CD4-positive, alpha-beta T cell (primary cell): ENCODE results near the gene TYW5. TPM values are rescaled to one million over a fixed set of nuclear protein-coding genes. Genes with fewer than 3 reads are reported as not detected.

Source experiments
- ATAC-seq: fragments of 200-7000 bp; cut with Tn5 transposase; one replicate; pipeline ENCODE4 v1.10.0; 2022; ENCODE audit warnings: mild to moderate bottlenecking; ENCODE audit not compliant: poor library complexity
- CTCF ChIA-PET: fragments of 350-600 bp; sonication (Branson Sonifier 250); formaldehyde crosslinking; loops from one replicate; lab custom pipeline; 2021; ENCODE audit warnings: antibody characterized with exemption, inconsistent platforms; lab: Charles Lee
- POLR2A ChIA-PET: fragments of 350-600 bp; sonication (Branson Sonifier 250); formaldehyde crosslinking; loops from one replicate; lab custom pipeline; 2021; ENCODE audit warnings: antibody characterized with exemption, inconsistent platforms; lab: Charles Lee
- DNase-seq, 14 experiments: peaks; one replicate each; pipeline ENCODE4 v3.0.0-alpha.2; 2013 to 2020; ENCODE audit warnings: mixed read lengths in 2 of 14
- H3K27ac ChIP-seq, 2 donors: one replicate each; pipeline versions ENCODE4 v1.5.1 to v1.7.0; 2013; ENCODE audit warnings: low read length in 2 of 2, low read depth in 1 of 2, mild to moderate bottlenecking in 1 of 2
- H3K27me3 ChIP-seq, 2 experiments: 1 replicate in 1 of 2; 2 replicates in 1 of 2; pipeline versions ENCODE4 v1.6.1 to v1.7.0; 2013; ENCODE audit warnings: low read length in 2 of 2, control low read depth in 1 of 2, mild to moderate bottlenecking in 1 of 2, moderate library complexity in 1 of 2; ENCODE audit not compliant: insufficient read depth in 2 of 2, control insufficient read depth in 1 of 2
- H3K36me3 ChIP-seq: one replicate; pipeline ENCODE4 v1.6.1; 2013; ENCODE audit warnings: low read length, control low read depth; ENCODE audit not compliant: insufficient read depth
- H3K4me1 ChIP-seq: one replicate; pipeline ENCODE4 v1.6.1; 2013; ENCODE audit warnings: low read length, control low read depth; ENCODE audit not compliant: insufficient read depth
- H3K4me3 ChIP-seq: one replicate; pipeline ENCODE4 v1.5.1; 2013; ENCODE audit warnings: mild to moderate bottlenecking, low read length, moderate library complexity
- H3K9me3 ChIP-seq, 2 experiments: 1 replicate in 1 of 2; 2 replicates in 1 of 2; pipeline versions ENCODE4 v1.6.1 to v1.7.0; 2013; ENCODE audit warnings: low read length in 2 of 2, mild to moderate bottlenecking in 2 of 2, control low read depth in 1 of 2, moderate library complexity in 1 of 2; ENCODE audit not compliant: control insufficient read depth in 1 of 2, insufficient read depth in 1 of 2
- H3K27ac Mint-ChIP-seq: one replicate; pipeline ENCODE4 v1.8.0; 2020; ENCODE audit warnings: mixed read lengths
- H3K27me3 Mint-ChIP-seq: one replicate; pipeline ENCODE4 v1.8.0; 2021; ENCODE audit warnings: mixed read lengths
- H3K36me3 Mint-ChIP-seq: one replicate; pipeline ENCODE4 v1.8.0; 2021; ENCODE audit warnings: low read depth, mixed read lengths
- H3K4me1 Mint-ChIP-seq: one replicate; pipeline ENCODE4 v1.8.0; 2021; ENCODE audit warnings: low read depth, mixed read lengths
- H3K4me3 Mint-ChIP-seq: one replicate; pipeline ENCODE4 v1.8.0; 2020; ENCODE audit warnings: mild to moderate bottlenecking, mixed read lengths
- H3K9me3 Mint-ChIP-seq: one replicate; pipeline ENCODE4 v1.8.0; 2020; ENCODE audit warnings: mixed read lengths
- CTCF ChIP-seq: fragments of 200-600 bp; IDR thresholded peaks from one replicate; pipeline ENCODE4 v1.8.0; 2022; ENCODE audit warnings: antibody characterized with exemption, mild to moderate bottlenecking
- intact Hi-C, 2 experiments: fragments of 100-400 bp; cut with DNase I in 1 of 2; cut with micrococcal nuclease in 1 of 2; formaldehyde crosslinking; loops; one replicate each; pipeline versions ENCODE4 v1.15.1 to v1.9.0; 2023 to 2025; cut with DNase I, micrococcal nuclease
- total RNA-seq, 174 experiments: library from RNA in 2 of 174; stranded (reverse) in 2 of 174; gene quantifications; one replicate each; pipeline ENCODE4 v1.2.3 and lab custom pipeline; 2021 to 2026

The TYW5 gene
- total RNA-seq, 2 experiments from 2014 or later = 15.0 to 16.0 TPM

- intact Hi-C loops = loop anchor here in 1 of 2 experiments (5.0 to 10.0 kb wide), 2 partner anchors 854 to 1817 kb away; partner anchors contain the start of gene BZW1
- peaks cover 45% of the 10 kb centered on the region for H3K36me3 ChIP-seq
- ATAC-seq = no peak
- H3K4me1 Mint-ChIP-seq = peaks cover 58% of the 10 kb centered on the region
- peaks cover 69% of the 10 kb centered on the region for H3K36me3 Mint-ChIP-seq
- H3K27ac Mint-ChIP-seq = no peak overlapping the region
- H3K27ac ChIP-seq = no peak overlapping the region
- peak overlapping the region; percentile 81 for H3K4me3 Mint-ChIP-seq
- H3K27me3 Mint-ChIP-seq = no peaks in the 10 kb centered on the region
- no peak for DNase-seq
- ChIA-PET POLR2A (interaction anchor here (1.3 kb wide), 1 partner anchor 13 kb away, joined by 3 read pairs; no protein-coding TSS in a partner anchor), CTCF (no interaction called here)
- peaks cover 27% of the 10 kb centered on the region for H3K4me1 ChIP-seq
- H3K9me3 ChIP-seq = no peaks in the 10 kb centered on the region
- TF ChIP-seq CTCF = no peak
- H3K9me3 Mint-ChIP-seq = no peaks in the 10 kb centered on the region
- no peak overlapping the region for H3K4me3 ChIP-seq
- no peaks in the 10 kb centered on the region for H3K27me3 ChIP-seq
These were observed 2.7 kb upstream of the TYW5 start for GRCh38 chr2:199958014-199958413.

- Mint-ChIP-seq H3K36me3 (peaks cover 51% of the 10 kb centered on the region), H3K27me3 (no peaks in the 10 kb centered on the region), H3K9me3 (no peaks in the 10 kb centered on the region), H3K4me1 (peaks cover 69% of the 10 kb centered on the region), H3K4me3 (peak overlapping the region; percentile 96), H3K27ac (peak overlapping the region; percentile 91)
- no peaks in the 10 kb centered on the region for H3K27me3 ChIP-seq
- H3K27ac ChIP-seq = peak overlapping the region; percentile 68 to 83
- peaks cover 29% of the 10 kb centered on the region for H3K36me3 ChIP-seq
- H3K4me1 ChIP-seq = peaks cover 30% of the 10 kb centered on the region
- POLR2A ChIA-PET = no interaction called here
- H3K4me3 ChIP-seq = peak overlapping the region; percentile 83
- no peaks in the 10 kb centered on the region for H3K9me3 ChIP-seq
- DNase-seq = no peak
- intact Hi-C loops = loop anchor here in 1 of 2 experiments (5.0 to 10.0 kb wide), 2 partner anchors 856 to 1819 kb away; partner anchors contain the start of gene BZW1
- TF ChIP-seq CTCF = no peak
- no peak for ATAC-seq
- CTCF ChIA-PET = interaction anchor here (1.0 kb wide), 1 partner anchor 16 kb away, joined by 4 read pairs; no protein-coding TSS in a partner anchor
These were observed 730 bp upstream of the TYW5 start for GRCh38 chr2:199956062-199956380.

GRCh38 chr2:199955007-199955338 is 318 bp downstream of the TYW5 start:
- Histone ChIP-seq H3K9me3 (no peaks in the 10 kb centered on the region), H3K36me3 (peaks cover 23% of the 10 kb centered on the region), H3K4me1 (peaks cover 30% of the 10 kb centered on the region), H3K27ac (peak overlapping the region; percentile 68 to 83), H3K4me3 (peak overlapping the region; percentile 83), H3K27me3 (no peaks in the 10 kb centered on the region)
- peak overlapping the region; percentile 96 for H3K4me3 Mint-ChIP-seq
- ATAC-seq (no peak), DNase-seq (no peak)
- ChIA-PET CTCF (interaction anchor here (0.9 kb wide), 1 partner anchor 12 kb away, joined by 3 read pairs; no protein-coding TSS in a partner anchor), POLR2A (interaction anchor here (0.7 to 1.3 kb wide), 2 partner anchors 9 to 571 kb away, joined by 5 read pairs; partner anchors contain the start of gene SGO2)
- intact Hi-C loops = loop anchor here (2.0 to 10.0 kb wide), 3 partner anchors 44 to 1820 kb away; partner anchors contain the start of genes C2orf69 (in 2 of the 2) and BZW1 (in 1 of the 2)
- no peak for TF ChIP-seq CTCF
- peak overlapping the region; percentile 91 for H3K27ac Mint-ChIP-seq
- H3K36me3 Mint-ChIP-seq = peaks cover 48% of the 10 kb centered on the region
- no peaks in the 10 kb centered on the region for H3K9me3 Mint-ChIP-seq
- H3K4me1 Mint-ChIP-seq = peaks cover 76% of the 10 kb centered on the region
- H3K27me3 Mint-ChIP-seq = no peaks in the 10 kb centered on the region
